Right lobe of liver (tissue), 6 donors: ENCODE data around the gene FRS2. TPM values are rescaled to one million over a fixed set of nuclear protein-coding genes. Genes with fewer than 3 reads are reported as not detected.

Source experiments
- ATAC-seq, 4 donors: fragments of 200-7000 bp; cut with Tn5 transposase; one replicate each; pipeline ENCODE4 v1.9.1; 2020; ENCODE audit warnings: mild to moderate bottlenecking in 4 of 4, moderate library complexity in 4 of 4
- DNase-seq, 3 donors: peaks; one replicate each; pipeline ENCODE4 v3.0.0-alpha.2; 2020
- H3K27ac ChIP-seq, 3 donors: fragments of 200-600 bp; one replicate each; pipeline ENCODE4 v1.8.0; 2022
- H3K27me3 ChIP-seq, 2 donors: fragments of 200-600 bp; one replicate each; pipeline ENCODE4 v1.8.0; 2022
- H3K36me3 ChIP-seq, 4 donors: fragments of 200-600 bp; sonication (generic) in 1 of 4; one replicate each; pipeline versions ENCODE4 v1.5.1 to v1.8.0; 2017 to 2022; ENCODE audit warnings: control low read depth in 1 of 4
- H3K4me1 ChIP-seq, 4 donors: fragments of 200-600 bp; sonication (generic) in 1 of 4; one replicate each; pipeline versions ENCODE4 v1.5.1 to v1.8.0; 2017 to 2022; ENCODE audit warnings: control low read depth in 1 of 4
- H3K4me3 ChIP-seq, 3 donors: fragments of 200-600 bp; one replicate each; pipeline ENCODE4 v1.8.0; 2022
- H3K9me3 ChIP-seq, 4 donors: fragments of 200-600 bp; sonication (generic) in 1 of 4; one replicate each; pipeline versions ENCODE4 v1.5.1 to v1.8.0; 2017 to 2022; ENCODE audit warnings: control low read depth in 1 of 4
- CTCF ChIP-seq, 4 donors: fragments of 200-600 bp in 3 of 4; fragments of 450-650 bp in 1 of 4; IDR thresholded peaks; one replicate each; pipeline versions ENCODE4 v1.5.1 to v1.8.0; 2016 to 2022; ENCODE audit warnings: antibody characterized with exemption in 4 of 4, mild to moderate bottlenecking in 2 of 4
- POLR2A ChIP-seq: fragments of 450-650 bp; IDR thresholded peaks from one replicate; pipeline ENCODE4 v1.6.1; 2017; ENCODE audit warnings: antibody characterized with exemption, mild to moderate bottlenecking
- WGBS: methylation state at CpG from one replicate; pipeline ENCODE4 v1.1.6; 2018; ENCODE audit warnings: low coverage, low lambda C conversion rate; ENCODE audit not compliant: insufficient coverage; ENCODE audit errors: missing lambda C conversion rate; 5-methylcytosine and 5-hydroxymethylcytosine counted together
- intact Hi-C, 2 donors: fragments of 100-400 bp; cut with DNase I; formaldehyde crosslinking; loops; one replicate each; pipeline versions ENCODE4 v1.11.2 to v1.14.1; 2022
- total RNA-seq, 6 experiments: library from RNA; depleted of rRNA in 2 of 6; stranded (reverse); fragments of >200 nt in 2 of 6; fragmentation: NEBNext Ultra II Directional in 3 of 6; extraction: Animal tissue kit (Norgen Biotek cat#: 25700) in 3 of 6; gene quantifications; one replicate each; pipeline versions ENCODE4 v1.1.0 to v1.2.4, GENCODE V29; 2016 to 2023
- donor health status: DM: no; HTN: yes; CAD: no.
- donor health status: DM: no; HTN: no; CAD: no.
- donor health status: DM: no; HTN: no; CAD: no.
- donor health status: DM: no; HTN: yes; CAD: no.
- donor health status: DM: no; HTN: yes; CAD: no.

The FRS2 gene
- total RNA-seq, 6 experiments from 2014 or later: 13.8 to 27.8 (median 15.8) TPM

GRCh38 chr12:69555461-69555860 is 85.3 kb downstream of the FRS2 start:
- Histone ChIP-seq H3K9me3 (no peaks in the 10 kb centered on the region), H3K36me3 (no peaks in the 10 kb centered on the region), H3K4me3 (no peak overlapping the region), H3K27ac (no peak overlapping the region), H3K4me1 (peaks cover 0 to 23% (median 7%) of the 10 kb centered on the region in 4 donors), H3K27me3 (no peaks in the 10 kb centered on the region)
- no peak for DNase-seq
- intact Hi-C loops: no loop called here
- TF ChIP-seq POLR2A (no peak), CTCF (IDR thresholded peaks at IDR 0.05) (no peak)
- ATAC-seq: no peak
- 91% methylated on average over 6 of the region's 6 CpGs for WGBS

DNA sequence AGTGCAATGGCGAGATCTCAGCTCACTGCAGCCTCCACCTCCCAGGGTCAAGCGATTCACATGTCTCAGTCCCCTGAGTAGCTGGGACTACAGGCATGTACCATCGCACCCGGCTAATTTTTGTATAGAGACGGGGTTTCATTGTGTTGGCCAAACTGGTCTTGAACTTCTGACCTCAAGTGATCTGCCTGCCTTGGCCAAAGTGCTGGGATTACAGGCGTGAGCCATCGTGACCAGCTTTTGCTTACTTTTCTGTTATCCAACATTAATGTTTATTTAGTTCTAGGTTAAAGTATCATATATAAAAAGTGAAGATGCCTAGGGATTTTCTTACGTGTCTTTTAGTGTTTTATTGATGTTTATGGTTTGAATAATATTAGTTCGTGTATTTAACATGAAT is 86.2 kb downstream of the FRS2 start:
- DNase-seq: peak; percentile 31 to 77 (median 75)
- Histone ChIP-seq H3K4me3 (no peak overlapping the region), H3K27me3 (no peaks in the 10 kb centered on the region), H3K36me3 (no peaks in the 10 kb centered on the region), H3K27ac (no peak overlapping the region), H3K4me1 (peaks cover 0 to 23% (median 7%) of the 10 kb centered on the region in 4 donors), H3K9me3 (no peaks in the 10 kb centered on the region)
- WGBS: 44% methylated on average over 9 of the region's 9 CpGs
- TF ChIP-seq CTCF (IDR thresholded peaks at IDR 0.05) (no peak), POLR2A (no peak)
- ATAC-seq: peak; percentile 78 to 88 (median 82)
- intact Hi-C loops: no loop called here

DNA sequence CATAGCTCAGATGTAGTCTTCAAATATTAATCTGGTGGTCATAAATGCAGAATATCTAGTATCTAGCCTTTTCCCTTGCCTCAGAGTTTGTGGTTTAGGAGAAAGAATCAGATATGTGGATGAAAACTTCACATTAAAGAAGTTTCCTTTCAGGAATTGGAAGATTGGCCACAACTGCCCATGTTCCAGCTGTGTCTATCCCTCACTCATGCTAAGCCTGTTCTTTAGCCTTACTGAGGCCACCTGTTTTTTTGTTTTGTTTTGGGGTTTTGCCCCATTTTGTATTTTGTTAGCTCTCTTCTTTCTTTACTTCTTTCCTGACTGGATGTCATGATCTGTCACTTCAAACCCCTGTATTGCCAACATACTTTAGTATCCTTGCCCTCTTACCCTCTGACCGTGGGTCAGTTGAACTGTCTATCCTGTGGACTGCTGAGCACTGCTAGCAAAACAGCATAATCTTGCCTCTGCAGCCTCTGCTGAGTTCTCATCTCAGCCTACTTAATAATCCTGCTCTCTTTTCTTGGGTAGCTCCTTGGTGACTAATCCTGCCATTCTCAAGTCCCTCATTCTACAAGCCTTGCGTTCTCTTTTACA is 93.1 kb downstream of the FRS2 start:
- Histone ChIP-seq H3K27me3 (no peaks in the 10 kb centered on the region), H3K4me3 (no peak overlapping the region), H3K27ac (no peak overlapping the region), H3K36me3 (peaks cover 0 to 5% (median 2%) of the 10 kb centered on the region in 4 donors), H3K9me3 (no peaks in the 10 kb centered on the region), H3K4me1 (peaks cover 0 to 9% (median 0%) of the 10 kb centered on the region in 4 donors)
- peak in 3 of 4 donors; percentile 60 to 95 (median 65) for ATAC-seq
- WGBS: 65% methylated on average over 2 of the region's 2 CpGs
- TF ChIP-seq CTCF (IDR thresholded peaks at IDR 0.05) (no peak), POLR2A (no peak)
- intact Hi-C loops: no loop called here
- DNase-seq: no peak

- Histone ChIP-seq H3K4me3 (no peak overlapping the region), H3K9me3 (no peaks in the 10 kb centered on the region), H3K36me3 (peaks cover 0 to 16% (median 7%) of the 10 kb centered on the region in 4 donors), H3K4me1 (peaks cover 0 to 9% (median 0%) of the 10 kb centered on the region in 4 donors), H3K27ac (no peak overlapping the region), H3K27me3 (no peaks in the 10 kb centered on the region)
- DNase-seq: no peak
- TF ChIP-seq POLR2A (no peak), CTCF (IDR thresholded peaks at IDR 0.05) (no peak)
- intact Hi-C loops: no loop called here
- ATAC-seq: no peak
- 90% methylated on average over 2 of the region's 3 CpGs for WGBS
These were observed 96.4 kb downstream of the FRS2 start for GRCh38 chr12:69566603-69567002.
